ENCODE results near the gene TMEM52. TPM values are rescaled to one million over a fixed set of nuclear protein-coding genes. Genes with fewer than 3 reads are reported as not detected.

The TMEM52 gene
- 0.92 and 3.2 TPM in 2 replicates for total RNA-seq

DNA sequence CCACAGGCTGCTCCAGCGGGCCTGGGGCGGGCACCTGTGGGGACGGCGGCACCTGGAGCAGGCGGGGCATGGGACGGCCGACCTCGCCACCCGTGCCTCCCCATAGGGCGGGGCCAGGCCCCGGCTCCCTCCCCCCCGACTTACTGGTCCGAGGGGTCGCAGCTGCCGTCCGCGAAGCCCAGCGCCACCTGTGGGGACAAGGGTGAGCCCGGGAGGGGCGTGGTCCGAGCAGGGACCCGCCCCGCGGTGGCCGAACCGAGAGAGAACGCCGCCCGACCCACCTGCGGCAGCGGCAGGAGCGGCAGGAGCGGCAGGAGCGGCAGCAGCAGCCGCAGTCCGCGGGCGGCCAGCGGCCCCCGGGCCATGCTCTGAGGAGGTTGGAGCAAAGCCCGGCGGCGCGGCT is at the start of gene TMEM52:
TMEM52 (minus strand) TSS at position 379 of the 403 bp plus-strand sequence; CDS start at position 365, 14 bp downstream.
- TF ChIP-seq, protein P1, sequence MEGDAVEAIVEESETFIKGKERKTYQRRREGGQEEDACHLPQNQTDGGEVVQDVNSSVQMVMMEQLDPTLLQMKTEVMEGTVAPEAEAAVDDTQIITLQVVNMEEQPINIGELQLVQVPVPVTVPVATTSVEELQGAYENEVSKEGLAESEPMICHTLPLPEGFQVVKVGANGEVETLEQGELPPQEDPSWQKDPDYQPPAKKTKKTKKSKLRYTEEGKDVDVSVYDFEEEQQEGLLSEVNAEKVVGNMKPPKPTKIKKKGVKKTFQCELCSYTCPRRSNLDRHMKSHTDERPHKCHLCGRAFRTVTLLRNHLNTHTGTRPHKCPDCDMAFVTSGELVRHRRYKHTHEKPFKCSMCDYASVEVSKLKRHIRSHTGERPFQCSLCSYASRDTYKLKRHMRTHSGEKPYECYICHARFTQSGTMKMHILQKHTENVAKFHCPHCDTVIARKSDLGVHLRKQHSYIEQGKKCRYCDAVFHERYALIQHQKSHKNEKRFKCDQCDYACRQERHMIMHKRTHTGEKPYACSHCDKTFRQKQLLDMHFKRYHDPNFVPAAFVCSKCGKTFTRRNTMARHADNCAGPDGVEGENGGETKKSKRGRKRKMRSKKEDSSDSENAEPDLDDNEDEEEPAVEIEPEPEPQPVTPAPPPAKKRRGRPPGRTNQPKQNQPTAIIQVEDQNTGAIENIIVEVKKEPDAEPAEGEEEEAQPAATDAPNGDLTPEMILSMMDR (IDR thresholded peaks at IDR 0.05; ENCODE audit: insufficient read depth, low read length, poor library complexity, severe bottlenecking), result no peak
- no peak for DNase-seq (ENCODE audit: low read depth)
- peaks cover 13% of the 10 kb centered on the region for H3K27me3 ChIP-seq (ENCODE audit: control insufficient read depth, insufficient read depth, low read length)
- H3K36me3 ChIP-seq (ENCODE audit: control insufficient read depth, insufficient read depth, low read length), result no peaks in the 10 kb centered on the region
- peak within 1 kb of the TSS; percentile 51 for H3K4me3 ChIP-seq (ENCODE audit: low read depth, low read length)

DNA sequence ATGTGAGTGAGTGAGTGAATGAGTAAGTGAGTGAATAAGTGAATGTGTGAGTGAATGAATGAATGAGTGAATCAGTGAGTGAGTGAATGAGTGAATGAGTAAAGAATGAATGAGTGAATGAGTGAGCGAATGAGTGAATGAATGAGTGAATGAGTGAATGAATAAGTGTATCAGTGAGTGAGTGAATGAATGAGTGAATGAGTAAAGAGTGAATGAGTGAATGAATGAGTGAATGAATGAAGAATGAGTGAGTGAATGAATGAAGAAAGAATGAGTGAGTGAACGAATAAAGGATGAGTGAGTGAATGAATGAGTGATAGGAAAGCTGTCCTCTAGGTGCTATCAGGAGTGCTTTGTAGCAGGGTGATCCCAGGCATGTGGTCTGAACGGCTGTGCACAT is 48.8 kb upstream of the TMEM52 start:
- H3K4me3 ChIP-seq (ENCODE audit: low read depth, low read length), result no peak overlapping the region
- H3K27me3 ChIP-seq (ENCODE audit: control insufficient read depth, insufficient read depth, low read length), result peaks cover 34% of the 10 kb centered on the region
- no peak for DNase-seq (ENCODE audit: low read depth)
- H3K36me3 ChIP-seq (ENCODE audit: control insufficient read depth, insufficient read depth, low read length), result no peaks in the 10 kb centered on the region
- TF ChIP-seq, protein P1 (IDR thresholded peaks at IDR 0.05; ENCODE audit: insufficient read depth, low read length, poor library complexity, severe bottlenecking), result no peak

GRCh38 chr1:1967151-1967550 is 48.1 kb upstream of the TMEM52 start:
- no peaks in the 10 kb centered on the region for H3K36me3 ChIP-seq (ENCODE audit: control insufficient read depth, insufficient read depth, low read length)
- H3K27me3 ChIP-seq (ENCODE audit: control insufficient read depth, insufficient read depth, low read length), result peaks cover 38% of the 10 kb centered on the region
- TF ChIP-seq, protein P1 (IDR thresholded peaks at IDR 0.05; ENCODE audit: insufficient read depth, low read length, poor library complexity, severe bottlenecking), result no peak
- H3K4me3 ChIP-seq (ENCODE audit: low read depth, low read length), result no peak overlapping the region
- no peak for DNase-seq (ENCODE audit: low read depth)

DNA sequence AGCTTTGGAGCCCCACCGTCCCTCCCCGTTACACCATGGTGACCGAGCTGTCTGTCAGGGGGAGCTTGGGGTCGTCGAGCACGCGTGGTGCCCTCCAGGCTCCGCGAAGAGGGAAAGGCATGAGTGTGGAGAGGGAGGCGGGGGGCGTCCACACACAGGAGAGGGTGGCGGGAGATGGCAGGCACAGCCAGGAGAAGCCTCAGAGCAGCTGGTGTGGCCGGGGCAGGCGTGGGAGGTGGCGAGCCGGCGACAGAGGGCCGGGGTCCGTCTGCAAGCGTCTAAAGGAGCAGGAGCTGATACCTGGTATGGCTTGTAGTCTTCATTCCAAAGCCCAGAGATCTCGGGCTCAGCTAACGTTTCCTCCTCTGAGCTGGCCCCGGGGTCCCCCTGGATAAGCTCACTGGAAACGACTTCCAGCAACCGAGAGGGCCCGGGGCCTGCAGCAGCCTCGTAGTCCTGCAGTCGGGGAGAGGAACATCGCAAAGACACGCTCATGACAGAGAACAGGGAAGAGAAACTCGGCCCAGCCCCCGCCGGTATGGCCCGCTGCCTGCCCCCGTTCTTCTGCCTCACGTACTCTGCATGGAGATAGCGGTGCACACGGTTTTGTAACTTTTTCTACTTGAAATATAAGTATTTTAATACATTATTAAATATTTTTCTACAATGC is 47.1 kb upstream of the TMEM52 start:
- Histone ChIP-seq H3K4me3 (ENCODE audit: low read depth, low read length) (no peak overlapping the region), H3K36me3 (ENCODE audit: control insufficient read depth, insufficient read depth, low read length) (no peaks in the 10 kb centered on the region), H3K27me3 (ENCODE audit: control insufficient read depth, insufficient read depth, low read length) (peaks cover 40% of the 10 kb centered on the region)
- TF ChIP-seq, protein P1 (IDR thresholded peaks at IDR 0.05; ENCODE audit: insufficient read depth, low read length, poor library complexity, severe bottlenecking), result no peak
- no peak for DNase-seq (ENCODE audit: low read depth)

GRCh38 chr1:1965546-1965945 is 46.5 kb upstream of the TMEM52 start:
- DNase-seq (ENCODE audit: low read depth), result no peak
- Histone ChIP-seq H3K27me3 (ENCODE audit: control insufficient read depth, insufficient read depth, low read length) (peaks cover 41% of the 10 kb centered on the region), H3K4me3 (ENCODE audit: low read depth, low read length) (no peak overlapping the region), H3K36me3 (ENCODE audit: control insufficient read depth, insufficient read depth, low read length) (no peaks in the 10 kb centered on the region)
- TF ChIP-seq, protein P1 (IDR thresholded peaks at IDR 0.05; ENCODE audit: insufficient read depth, low read length, poor library complexity, severe bottlenecking), result no peak

DNA sequence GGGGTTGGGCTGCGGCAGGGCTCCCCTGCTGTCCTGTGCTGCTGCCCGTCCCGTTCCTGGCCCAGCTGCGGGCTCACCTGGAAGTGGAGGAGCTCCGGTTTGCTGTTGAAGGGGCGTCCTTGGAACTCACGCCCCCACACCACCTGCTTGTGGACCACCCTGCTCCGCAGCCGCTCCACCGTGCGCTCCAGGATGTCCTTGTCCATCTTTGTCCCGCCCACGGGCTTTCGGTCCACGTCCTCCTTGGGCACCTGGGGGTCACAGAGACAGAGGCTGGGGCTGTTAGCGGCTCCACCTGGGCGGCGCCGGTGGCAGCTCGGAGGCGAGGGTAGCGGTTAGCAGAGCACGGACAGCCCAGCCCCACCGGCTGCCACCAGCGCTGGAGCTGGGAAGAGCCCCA is 45.7 kb upstream of the TMEM52 start:
- DNase-seq (ENCODE audit: low read depth), result no peak
- H3K36me3 ChIP-seq (ENCODE audit: control insufficient read depth, insufficient read depth, low read length), result no peaks in the 10 kb centered on the region
- H3K4me3 ChIP-seq (ENCODE audit: low read depth, low read length), result no peak overlapping the region
- TF ChIP-seq, protein P1 (IDR thresholded peaks at IDR 0.05; ENCODE audit: insufficient read depth, low read length, poor library complexity, severe bottlenecking), result no peak
- H3K27me3 ChIP-seq (ENCODE audit: control insufficient read depth, insufficient read depth, low read length), result peaks cover 45% of the 10 kb centered on the region

All from kidney epithelial cell (primary cell).